Body of pancreas (tissue), 4 donors: ENCODE data around the gene BTNL8. TPM values are rescaled to one million over a fixed set of nuclear protein-coding genes. Genes with fewer than 3 reads are reported as not detected.

Experiments
- ATAC-seq: fragments of 150-250 bp; one replicate; pipeline ENCODE4 v1.9.1; 2016
- DNase-seq, 4 donors: peaks; one replicate each; pipeline ENCODE4 v3.0.0-alpha.2; 2019
- H3K27ac ChIP-seq, 4 donors: fragments of 200-600 bp; sonication (generic); 1 replicate in 3 of 4; 2 replicates in 1 of 4; pipeline versions ENCODE4 v1.5.1 to v1.6.1; 2016 to 2019; ENCODE audit warnings: mild to moderate bottlenecking in 1 of 4, mixed read lengths in 1 of 4, moderate library complexity in 1 of 4
- H3K27me3 ChIP-seq, 2 donors: fragments of 200-600 bp; sonication (generic); one replicate each; pipeline ENCODE4 v1.6.0; 2016; ENCODE audit warnings: mild to moderate bottlenecking in 1 of 2
- H3K36me3 ChIP-seq, 2 donors: fragments of 200-600 bp; sonication (generic); replicated peaks in 1 of 2; 2 replicates each; pipeline ENCODE4 v1.5.1; 2016; ENCODE audit warnings: low read depth in 2 of 2; ENCODE audit not compliant: insufficient read depth in 1 of 2
- H3K4me1 ChIP-seq: fragments of 200-600 bp; sonication (generic); one replicate; pipeline ENCODE4 v1.6.0; 2016
- H3K4me3 ChIP-seq, 2 donors: fragments of 200-600 bp; sonication (generic); 1 replicate in 1 of 2; 2 replicates in 1 of 2; pipeline ENCODE4 v1.5.1; 2016 to 2019
- H3K9me3 ChIP-seq, 3 donors: fragments of 200-600 bp; sonication (generic); 1 replicate in 2 of 3; 2 replicates in 1 of 3; pipeline ENCODE4 v1.5.1; 2016
- POLR2A ChIP-seq, 3 donors: fragments of 450-650 bp; IDR thresholded peaks; one replicate each; pipeline ENCODE4 v1.6.1; 2016; ENCODE audit warnings: antibody characterized with exemption in 3 of 3, mild to moderate bottlenecking in 2 of 3
- WGBS, 2 donors: methylation state at CpG; one replicate each; pipeline ENCODE4 v1.1.5; 2017; 5-methylcytosine and 5-hydroxymethylcytosine counted together
- intact Hi-C: fragments of 100-400 bp; cut with DNase I; formaldehyde crosslinking; loops from one replicate; pipeline ENCODE4 v1.15.1; 2023
- small RNA-seq: library from RNA; depleted of rRNA; stranded (forward); fragments of <200 nt; gene quantifications from one replicate; pipeline ENCODE3, GENCODE V24; 2016
- total RNA-seq, 2 donors: library from RNA; depleted of rRNA; stranded (reverse); fragments of >200 nt; gene quantifications; one replicate each; pipeline ENCODE4 v1.1.0, GENCODE V29; 2016
- TF ChIP-seq, protein P1 (sequence below), 7 experiments: fragments of 450-650 bp in 4 of 7; fragments of 200-600 bp in 3 of 7; sonication (generic) in 3 of 7; IDR thresholded peaks; one replicate each; pipeline ENCODE4 v1.5.1; 2016 to 2019; ENCODE audit warnings: antibody characterized with exemption in 7 of 7

BTNL8 gene
- total RNA-seq, 2 donors from 2014 or later: 1.0 TPM; not detected in 1

GRCh38 chr5:180990882-180991242, 91.9 kb downstream of the BTNL8 start:
- TF ChIP-seq, protein P1, sequence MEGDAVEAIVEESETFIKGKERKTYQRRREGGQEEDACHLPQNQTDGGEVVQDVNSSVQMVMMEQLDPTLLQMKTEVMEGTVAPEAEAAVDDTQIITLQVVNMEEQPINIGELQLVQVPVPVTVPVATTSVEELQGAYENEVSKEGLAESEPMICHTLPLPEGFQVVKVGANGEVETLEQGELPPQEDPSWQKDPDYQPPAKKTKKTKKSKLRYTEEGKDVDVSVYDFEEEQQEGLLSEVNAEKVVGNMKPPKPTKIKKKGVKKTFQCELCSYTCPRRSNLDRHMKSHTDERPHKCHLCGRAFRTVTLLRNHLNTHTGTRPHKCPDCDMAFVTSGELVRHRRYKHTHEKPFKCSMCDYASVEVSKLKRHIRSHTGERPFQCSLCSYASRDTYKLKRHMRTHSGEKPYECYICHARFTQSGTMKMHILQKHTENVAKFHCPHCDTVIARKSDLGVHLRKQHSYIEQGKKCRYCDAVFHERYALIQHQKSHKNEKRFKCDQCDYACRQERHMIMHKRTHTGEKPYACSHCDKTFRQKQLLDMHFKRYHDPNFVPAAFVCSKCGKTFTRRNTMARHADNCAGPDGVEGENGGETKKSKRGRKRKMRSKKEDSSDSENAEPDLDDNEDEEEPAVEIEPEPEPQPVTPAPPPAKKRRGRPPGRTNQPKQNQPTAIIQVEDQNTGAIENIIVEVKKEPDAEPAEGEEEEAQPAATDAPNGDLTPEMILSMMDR (IDR thresholded peaks at IDR 0.05): no peak
- no peak for TF ChIP-seq POLR2A (IDR thresholded peaks at IDR 0.05)
- H3K9me3 ChIP-seq: no peaks in the 10 kb centered on the region
- H3K4me3 ChIP-seq: no peak overlapping the region

More at GRCh38 chr5:180990882-180991242, 91.9 kb downstream of the BTNL8 start:
- ATAC-seq: no peak
- H3K4me1 ChIP-seq: no peaks in the 10 kb centered on the region
- H3K27me3 ChIP-seq: no peaks in the 10 kb centered on the region
- intact Hi-C loops: no loop called here
- no peak for DNase-seq
- no peaks in the 10 kb centered on the region for H3K36me3 ChIP-seq
- 74 to 77% methylated on average over 5 of the region's 5 CpGs for WGBS, 2 donors
- no peak overlapping the region for H3K27ac ChIP-seq

Small RNAs within 50 kb of the gene (small RNA-seq; reads per million reads assigned to genes)
- gene RF00019 (not detected), gene RPS29P12 (not detected)

Other genes starting within 250 kb of the BTNL8 start
- gene FLT4, start 249.6 kb upstream of the BTNL8 start, total RNA-seq: 1 to 10 TPM; 6.3 to 7.5 TPM
- gene OR2Y1, start 159.1 kb upstream of the BTNL8 start, total RNA-seq: not detected
- gene MGAT1, start 96.4 kb upstream of the BTNL8 start, total RNA-seq: 10 to 100 TPM; 96.2 to 98.8 TPM
- gene ZFP62, start 37.9 kb upstream of the BTNL8 start, total RNA-seq: 10 to 100 TPM; 17.1 to 24.6 TPM
- under 1 TPM in 1 of 2 donors, not detected in 1; 0.26 TPM for gene BTNL3, start 89.7 kb downstream of the BTNL8 start, total RNA-seq
- 10 to 100 TPM; 20.2 to 41.5 TPM for gene BTNL9, start 141.1 kb downstream of the BTNL8 start, total RNA-seq
- not detected for gene OR2V1, start 232.0 kb downstream of the BTNL8 start, total RNA-seq
- not detected for gene OR2V2, start 248.4 kb downstream of the BTNL8 start, total RNA-seq